ENCODE data around the gene TPRA1.

The TPRA1 gene

DNA sequence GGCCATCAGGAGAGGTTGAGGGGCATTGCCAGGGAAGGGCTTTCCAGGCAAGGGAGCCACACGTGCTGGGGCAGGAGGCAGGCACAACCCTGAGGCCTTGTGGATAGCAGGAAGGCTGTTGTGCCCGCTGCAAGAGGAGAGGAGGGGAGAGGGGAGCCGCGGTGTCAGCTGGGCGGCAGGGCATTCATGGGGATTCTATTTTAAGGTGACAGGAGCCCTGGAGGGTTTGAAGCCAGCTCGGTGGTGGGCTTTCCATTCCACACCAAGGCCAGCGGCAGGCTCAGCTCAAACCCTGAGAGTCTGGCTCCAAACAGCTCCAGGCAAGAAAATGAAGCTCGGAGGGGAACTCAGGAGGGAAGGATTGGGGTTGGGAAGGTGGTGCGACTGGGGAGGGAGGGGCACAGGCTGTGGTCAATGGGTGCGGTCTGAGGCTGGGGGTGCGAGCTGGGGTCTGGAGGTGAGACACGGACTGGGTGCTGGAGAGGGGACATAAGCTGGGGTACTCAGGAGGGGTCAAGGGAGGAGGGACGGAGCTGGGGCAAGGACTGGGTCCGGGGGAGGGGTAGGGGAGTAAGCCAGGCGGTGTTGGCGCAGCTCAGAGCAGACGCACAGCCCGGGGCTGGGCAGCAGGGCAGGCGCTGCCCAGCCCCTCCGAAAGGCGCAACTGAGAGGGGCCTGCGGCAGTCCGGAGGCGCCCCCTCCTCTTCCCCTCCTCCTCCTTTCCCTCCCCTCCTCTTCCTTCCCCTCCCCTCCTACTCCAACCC, 43.4 kb downstream of the TPRA1 start:
- ATAC-seq (ENCODE audit: insufficient read depth, low read depth) (peak; percentile 18; the same call in 2 of the 3 replicates), DNase-seq (no peak)
- 0 out of 2 replicates have a peak, but pooled peaks cover 3% of the 10 kb centered on the region for H4K20me1 ChIP-seq (ENCODE audit: insufficient read depth, low read length)
- H3K4me1 ChIP-seq (ENCODE audit: insufficient read depth, low read length): peaks cover 11% of the 10 kb centered on the region
- no peak overlapping the region; the same call in 1 of the 2 replicates for H3K27ac ChIP-seq (ENCODE audit: low read length)
- no peak overlapping the region for H3K9ac ChIP-seq (ENCODE audit: low read depth, low read length)
- H3K27me3 ChIP-seq (ENCODE audit: insufficient read depth, low read length, poor library complexity): no peaks in the 10 kb centered on the region
- TF ChIP-seq EZH2 (IDR thresholded peaks at IDR 0.05; ENCODE audit: borderline replicate concordance, low read depth, low read length, severe bottlenecking): no peak
- TF ChIP-seq, protein P1, sequence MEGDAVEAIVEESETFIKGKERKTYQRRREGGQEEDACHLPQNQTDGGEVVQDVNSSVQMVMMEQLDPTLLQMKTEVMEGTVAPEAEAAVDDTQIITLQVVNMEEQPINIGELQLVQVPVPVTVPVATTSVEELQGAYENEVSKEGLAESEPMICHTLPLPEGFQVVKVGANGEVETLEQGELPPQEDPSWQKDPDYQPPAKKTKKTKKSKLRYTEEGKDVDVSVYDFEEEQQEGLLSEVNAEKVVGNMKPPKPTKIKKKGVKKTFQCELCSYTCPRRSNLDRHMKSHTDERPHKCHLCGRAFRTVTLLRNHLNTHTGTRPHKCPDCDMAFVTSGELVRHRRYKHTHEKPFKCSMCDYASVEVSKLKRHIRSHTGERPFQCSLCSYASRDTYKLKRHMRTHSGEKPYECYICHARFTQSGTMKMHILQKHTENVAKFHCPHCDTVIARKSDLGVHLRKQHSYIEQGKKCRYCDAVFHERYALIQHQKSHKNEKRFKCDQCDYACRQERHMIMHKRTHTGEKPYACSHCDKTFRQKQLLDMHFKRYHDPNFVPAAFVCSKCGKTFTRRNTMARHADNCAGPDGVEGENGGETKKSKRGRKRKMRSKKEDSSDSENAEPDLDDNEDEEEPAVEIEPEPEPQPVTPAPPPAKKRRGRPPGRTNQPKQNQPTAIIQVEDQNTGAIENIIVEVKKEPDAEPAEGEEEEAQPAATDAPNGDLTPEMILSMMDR (IDR thresholded peaks at IDR 0.05; ENCODE audit: borderline replicate concordance, extremely low read depth, low read length, poor library complexity, severe bottlenecking): no peak
- no peaks in the 10 kb centered on the region for H3K36me3 ChIP-seq (ENCODE audit: insufficient read depth, low read length)
- peak overlapping the region in 1 of 2 experiments; percentile 60; a peak in 2 of 4 replicates for H3K4me3 ChIP-seq (ENCODE audit: low read depth in 1 of 2, low read length in 2 of 2)
- peak overlapping the region; percentile 87 for H3K4me2 ChIP-seq (ENCODE audit: insufficient read depth, low read length)
- H3K9me3 ChIP-seq (ENCODE audit: insufficient read depth, low read length, severe bottlenecking): no peaks in the 10 kb centered on the region
- H2AFZ ChIP-seq (ENCODE audit: low read depth, low read length): peak overlapping the region; percentile 33; the same call in 1 of the 2 replicates
- H3K79me2 ChIP-seq (ENCODE audit: insufficient read depth, low read length): no peaks in the 10 kb centered on the region

DNA sequence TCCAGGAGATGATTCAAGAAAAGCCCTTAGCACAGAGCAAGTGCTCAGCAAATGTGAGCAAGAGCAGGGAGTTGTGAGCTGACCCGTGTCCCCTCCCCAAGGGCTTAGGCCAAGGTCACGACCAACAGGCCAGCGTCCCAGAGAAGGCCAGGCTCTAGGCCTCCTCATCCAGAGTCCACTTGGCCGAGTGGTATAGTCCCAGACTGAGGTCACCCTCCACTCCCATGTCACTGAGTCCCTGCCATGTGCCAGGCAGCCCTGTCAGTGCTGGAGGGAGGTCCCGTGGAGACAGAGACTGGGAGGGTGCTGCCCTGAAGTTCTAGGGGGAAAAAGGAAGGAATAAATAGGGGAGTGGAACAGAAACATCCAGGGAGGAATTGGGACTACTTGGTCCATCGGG, 44.0 kb downstream of the TPRA1 start:
- no peaks in the 10 kb centered on the region for H3K79me2 ChIP-seq (ENCODE audit: insufficient read depth, low read length)
- H3K4me3 ChIP-seq (ENCODE audit: low read depth in 1 of 2, low read length in 2 of 2): no peak overlapping the region
- no peak overlapping the region for H2AFZ ChIP-seq (ENCODE audit: low read depth, low read length)
- no peaks in the 10 kb centered on the region for H3K27me3 ChIP-seq (ENCODE audit: insufficient read depth, low read length, poor library complexity)
- no peak overlapping the region for H3K4me2 ChIP-seq (ENCODE audit: insufficient read depth, low read length)
- no peak overlapping the region for H3K27ac ChIP-seq (ENCODE audit: low read length)
- no peaks in the 10 kb centered on the region for H3K9me3 ChIP-seq (ENCODE audit: insufficient read depth, low read length, severe bottlenecking)
- H3K4me1 ChIP-seq (ENCODE audit: insufficient read depth, low read length): peaks cover 11% of the 10 kb centered on the region
- H3K36me3 ChIP-seq (ENCODE audit: insufficient read depth, low read length): no peaks in the 10 kb centered on the region
- ATAC-seq (ENCODE audit: insufficient read depth, low read depth) (no peak), DNase-seq (no peak)
- H3K9ac ChIP-seq (ENCODE audit: low read depth, low read length): no peak overlapping the region
- 0 out of 2 replicates have a peak, but pooled peaks cover 3% of the 10 kb centered on the region for H4K20me1 ChIP-seq (ENCODE audit: insufficient read depth, low read length)
- TF ChIP-seq, protein P1 (IDR thresholded peaks at IDR 0.05; ENCODE audit: borderline replicate concordance, extremely low read depth, low read length, poor library complexity, severe bottlenecking): no peak
- no peak for TF ChIP-seq EZH2 (IDR thresholded peaks at IDR 0.05; ENCODE audit: borderline replicate concordance, low read depth, low read length, severe bottlenecking)

DNA sequence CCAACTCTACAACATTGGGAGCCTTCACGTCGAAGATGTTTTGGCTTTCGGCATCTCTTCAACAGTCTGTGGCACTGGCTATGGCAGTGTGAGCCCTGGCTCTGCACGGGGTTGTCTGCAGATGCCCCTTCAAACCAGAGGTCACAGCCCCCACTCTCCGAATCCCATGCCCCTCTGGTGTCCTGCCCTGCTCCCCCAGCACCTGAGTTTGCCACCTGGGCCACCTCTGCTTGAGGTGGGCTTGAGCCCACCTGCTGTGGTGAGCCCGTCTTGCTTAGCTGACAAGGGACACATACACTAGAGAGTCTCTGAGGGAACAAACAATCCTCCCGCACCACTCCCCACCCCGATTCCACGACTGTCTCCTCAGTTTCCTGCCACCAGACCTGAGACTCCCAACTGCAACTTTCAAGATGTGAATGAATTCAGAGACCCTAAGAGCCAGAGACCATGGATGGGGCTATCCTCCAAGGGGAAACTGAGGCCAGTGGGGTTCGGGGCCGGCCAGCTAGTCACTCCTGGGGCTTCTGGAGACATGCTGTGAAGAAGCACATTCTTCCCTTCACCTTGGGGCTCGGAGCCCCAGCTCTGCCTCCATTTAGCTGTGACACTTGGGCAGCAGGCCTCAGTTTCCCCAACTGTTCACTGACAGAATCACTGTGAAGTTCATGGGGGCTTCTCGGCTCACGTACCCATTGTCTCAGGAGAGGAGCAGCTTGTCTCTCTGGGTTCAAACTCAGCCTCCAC, 44.6 kb downstream of the TPRA1 start:
- no peak overlapping the region for H3K4me2 ChIP-seq (ENCODE audit: insufficient read depth, low read length)
- ATAC-seq (ENCODE audit: insufficient read depth, low read depth) (no peak), DNase-seq (no peak)
- no peaks in the 10 kb centered on the region for H3K79me2 ChIP-seq (ENCODE audit: insufficient read depth, low read length)
- H3K9me3 ChIP-seq (ENCODE audit: insufficient read depth, low read length, severe bottlenecking): no peaks in the 10 kb centered on the region
- no peak overlapping the region for H3K9ac ChIP-seq (ENCODE audit: low read depth, low read length)
- H2AFZ ChIP-seq (ENCODE audit: low read depth, low read length): no peak overlapping the region
- H3K27me3 ChIP-seq (ENCODE audit: insufficient read depth, low read length, poor library complexity): no peaks in the 10 kb centered on the region
- no peaks in the 10 kb centered on the region for H3K36me3 ChIP-seq (ENCODE audit: insufficient read depth, low read length)
- no peak overlapping the region for H3K27ac ChIP-seq (ENCODE audit: low read length)
- H3K4me3 ChIP-seq (ENCODE audit: low read depth in 1 of 2, low read length in 2 of 2): no peak overlapping the region
- TF ChIP-seq, protein P1 (IDR thresholded peaks at IDR 0.05; ENCODE audit: borderline replicate concordance, extremely low read depth, low read length, poor library complexity, severe bottlenecking): no peak
- TF ChIP-seq EZH2 (IDR thresholded peaks at IDR 0.05; ENCODE audit: borderline replicate concordance, low read depth, low read length, severe bottlenecking): no peak
- peaks cover 11% of the 10 kb centered on the region for H3K4me1 ChIP-seq (ENCODE audit: insufficient read depth, low read length)
- peaks cover 3% of the 10 kb centered on the region; the same call in 1 of the 2 replicates for H4K20me1 ChIP-seq (ENCODE audit: insufficient read depth, low read length)
